CD4-positive, alpha-beta T cell treated with Interleukin-17A for 4 hours (primary cell): ENCODE measurements around the gene SPTLC3.

Experiments
- DNase-seq: peaks from one replicate; pipeline ENCODE4 v3.0.0-alpha.2; 2020; ENCODE audit warnings: mixed read lengths

SPTLC3 gene

DNA sequence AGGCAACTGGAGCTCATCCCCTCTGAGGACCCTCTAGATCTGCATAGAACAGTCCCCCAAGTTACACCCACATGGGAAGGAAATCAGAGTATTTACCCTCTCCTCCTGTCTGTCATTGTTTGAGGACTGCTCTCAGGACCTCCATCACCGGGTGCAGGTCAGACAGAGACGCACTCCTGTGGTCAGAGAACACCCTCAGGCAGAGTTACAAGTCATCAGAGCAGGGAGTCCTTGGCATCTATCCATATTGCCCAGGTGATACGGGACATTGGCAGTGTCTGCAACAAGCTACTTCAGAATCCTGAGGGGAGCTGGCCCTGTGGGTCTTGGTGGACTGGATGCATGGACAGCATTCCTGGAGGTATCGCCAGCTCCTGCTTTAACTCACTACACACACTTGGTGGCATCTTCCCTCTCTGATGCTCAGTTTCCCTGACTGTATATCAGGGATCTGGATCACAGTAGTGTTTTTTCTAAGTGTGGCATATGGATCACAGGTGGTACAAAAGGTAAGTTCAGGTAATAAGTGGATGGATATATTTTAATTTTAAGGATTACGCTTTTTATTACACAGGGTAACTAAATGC is 197.2 kb downstream of the SPTLC3 start:
- DNase-seq: no peak

DNA sequence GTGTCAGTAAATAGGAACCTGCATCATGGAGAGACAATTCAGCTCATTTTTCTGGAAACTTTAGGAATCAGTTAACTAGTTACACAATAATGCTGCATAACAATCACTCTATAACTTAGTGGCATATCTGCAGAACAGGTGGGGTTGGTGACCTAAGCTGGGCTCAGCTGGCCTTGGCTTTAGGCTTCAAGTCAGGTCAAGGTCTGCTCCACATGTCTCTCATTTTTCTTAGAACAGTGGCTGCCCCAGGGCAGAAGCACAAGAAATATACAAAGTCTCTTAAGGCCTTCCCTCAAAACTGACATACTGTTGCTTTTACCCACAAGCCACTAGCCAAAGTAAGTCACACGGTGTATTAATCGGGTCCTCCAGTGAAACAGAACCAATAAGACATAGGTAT is 198.2 kb downstream of the SPTLC3 start:
- DNase-seq: no peak

DNA sequence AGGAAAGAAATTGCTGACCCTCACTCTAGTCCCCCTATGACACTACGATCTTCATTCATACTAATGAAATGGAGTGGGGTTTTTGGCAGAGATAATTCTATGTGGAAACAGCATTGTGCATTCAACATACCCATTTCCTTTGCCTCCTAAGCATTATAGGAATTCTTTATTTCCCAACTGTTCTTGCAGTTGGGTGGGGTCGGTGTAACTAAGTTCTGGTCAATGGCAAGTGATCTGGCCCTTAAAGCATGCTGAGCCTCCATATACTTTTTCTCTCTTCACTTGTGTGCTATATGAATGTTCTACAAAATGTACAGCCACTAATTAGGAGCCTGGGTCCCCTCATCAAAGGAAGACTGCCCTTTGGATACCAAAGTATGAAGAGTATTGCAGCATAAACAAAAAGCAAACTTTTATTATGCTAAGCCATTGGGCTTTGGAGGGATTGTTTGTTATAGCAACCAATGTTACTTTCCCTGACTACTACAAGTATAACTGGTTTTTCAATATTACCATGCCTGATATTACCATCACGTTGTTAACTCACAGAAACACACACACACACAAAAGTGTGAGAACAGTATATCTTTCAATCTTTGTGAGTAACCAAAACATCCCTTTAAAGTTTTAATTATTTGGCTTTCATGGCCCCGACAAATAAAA is 203.3 kb downstream of the SPTLC3 start:
- no peak for DNase-seq

DNA sequence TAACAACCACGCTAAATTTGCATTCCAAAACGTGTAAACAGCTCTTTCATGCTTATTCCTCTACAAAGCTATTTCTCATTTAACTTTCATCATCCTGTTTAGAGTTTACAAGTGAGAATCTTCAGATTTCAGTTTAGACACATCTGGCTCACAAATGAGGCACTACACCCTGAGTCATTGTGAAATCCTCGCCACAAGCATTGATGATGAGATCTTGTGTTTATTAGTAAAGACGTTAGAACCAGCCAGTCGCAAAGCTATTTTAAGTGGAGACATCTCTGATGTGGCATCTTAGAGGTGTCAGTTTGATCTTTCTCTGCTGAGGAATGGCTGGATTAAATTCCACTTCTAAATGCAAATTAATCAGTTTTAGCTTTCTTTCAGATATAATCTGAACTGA is 204.0 kb downstream of the SPTLC3 start:
- DNase-seq: no peak

DNA sequence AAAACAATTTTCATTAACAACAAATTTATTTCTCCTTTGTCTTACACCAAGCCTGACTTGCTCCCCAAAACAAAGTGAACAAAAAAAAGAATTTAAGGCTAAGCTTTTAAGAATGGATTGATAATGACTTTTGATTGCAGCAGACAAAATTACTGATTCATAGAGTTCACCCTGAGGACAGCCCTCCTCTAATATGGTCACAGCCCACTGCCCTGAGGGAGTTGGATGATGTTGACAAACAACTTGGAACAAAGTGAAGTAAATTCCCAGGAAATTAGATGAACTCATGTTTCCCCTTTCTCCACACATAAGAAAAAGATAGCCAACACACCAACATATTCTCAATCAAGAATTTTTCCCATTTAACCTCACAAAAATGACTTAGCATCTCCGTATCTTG is 204.6 kb downstream of the SPTLC3 start:
- DNase-seq: no peak

DNA sequence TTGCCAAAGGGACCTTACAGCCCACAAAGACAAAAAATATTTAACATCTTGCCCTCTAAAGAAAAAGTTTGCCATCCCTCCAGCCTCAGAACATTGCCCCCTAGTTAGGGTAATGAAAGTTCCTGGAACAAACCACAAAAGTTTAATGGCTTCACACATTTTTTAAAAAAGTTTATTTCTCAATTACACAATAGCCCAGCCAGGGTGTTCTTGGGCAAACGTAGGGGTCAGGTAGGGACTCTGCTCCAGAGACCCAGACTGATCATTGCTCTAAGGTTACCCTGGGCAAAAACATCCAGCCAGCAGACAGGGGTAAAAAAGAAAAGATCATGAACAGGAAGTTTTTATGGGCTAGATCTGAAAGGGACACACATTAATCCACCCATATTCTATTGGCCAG is 207.8 kb downstream of the SPTLC3 start:
- DNase-seq: no peak
